GM18508 (cell line): ENCODE results near the gene CEP164.

ENCODE experiments used
- ATAC-seq: cut with Tn5 transposase; IDR thresholded peaks from one replicate; pipeline ENCODE4 v1.9.1; 2021; ENCODE audit warnings: moderate number of reproducible peaks; ENCODE audit not compliant: insufficient read depth, unreplicated experiment

Gene CEP164

GRCh38 chr11:117457031-117457785 lies 129.6 kb downstream of the CEP164 start:
- ATAC-seq = no peak

- no peak for ATAC-seq
These were observed 130.2 kb downstream of the CEP164 start for GRCh38 chr11:117457835-117458234.

GRCh38 chr11:117458275-117459122 lies 130.8 kb downstream of the CEP164 start:
- no peak for ATAC-seq

- no peak for ATAC-seq
These were observed 131.7 kb downstream of the CEP164 start for GRCh38 chr11:117459123-117459978.

GRCh38 chr11:117459979-117460300 lies 132.3 kb downstream of the CEP164 start:
- no peak for ATAC-seq

GRCh38 chr11:117461396-117462182 lies 133.9 kb downstream of the CEP164 start:
- ATAC-seq = no peak

GRCh38 chr11:117462183-117462863 lies 134.7 kb downstream of the CEP164 start:
- no peak for ATAC-seq

- ATAC-seq = no peak
These were observed 135.2 kb downstream of the CEP164 start for GRCh38 chr11:117462864-117463247.
